CD4-positive, alpha-beta T cell treated with Interleukin-2 at 100 ng/mL for 4 hours (primary cell): ENCODE data around the gene CNPY4.

Experiments
- DNase-seq: peaks from one replicate; pipeline ENCODE4 v3.0.0-alpha.2; 2020; ENCODE audit warnings: low spot score

The CNPY4 gene

GRCh38 chr7:100119072-100119969 lies at the start of gene CNPY4, which contains the start of gene TAF6:
Gene CNPY4 (plus strand): TSS chr7:100119634. CDS start chr7:100119745, 111 bp downstream.
Gene TAF6 (minus strand): TSS chr7:100119358. CDS start chr7:100114209, 5,149 bp downstream.
- peak; percentile 97 for DNase-seq

GRCh38 chr7:100069991-100070390 lies 49.4 kb upstream of the CNPY4 start:
- no peak for DNase-seq

GRCh38 chr7:100071018-100071723 lies 48.3 kb upstream of the CNPY4 start:
- no peak for DNase-seq

GRCh38 chr7:100072462-100072861 lies 47.0 kb upstream of the CNPY4 start:
- DNase-seq: no peak

- DNase-seq: no peak
These were observed 44.6 kb upstream of the CNPY4 start for GRCh38 chr7:100074841-100075240.

- no peak for DNase-seq
These were observed 44.0 kb upstream of the CNPY4 start for GRCh38 chr7:100075418-100075817.

GRCh38 chr7:100077205-100077604 lies 42.2 kb upstream of the CNPY4 start:
- no peak for DNase-seq

GRCh38 chr7:100079024-100079560 lies 40.3 kb upstream of the CNPY4 start:
- no peak for DNase-seq

- no peak for DNase-seq
These were observed 38.4 kb upstream of the CNPY4 start for GRCh38 chr7:100080907-100081534.

GRCh38 chr7:100081535-100082102 lies 37.8 kb upstream of the CNPY4 start, which contains the start of gene ZNF3:
Gene ZNF3 (minus strand): TSS chr7:100081723. CDS start chr7:100077357, 4,366 bp downstream.
- DNase-seq: peak; percentile 100

GRCh38 chr7:100082978-100083377 lies 36.5 kb upstream of the CNPY4 start:
- DNase-seq: no peak

- DNase-seq: no peak
These were observed 33.9 kb upstream of the CNPY4 start for GRCh38 chr7:100085515-100085914.

- no peak for DNase-seq
These were observed 32.2 kb upstream of the CNPY4 start for GRCh38 chr7:100087055-100087750.

GRCh38 chr7:100088095-100088620 lies 31.3 kb upstream of the CNPY4 start:
- DNase-seq: no peak

- DNase-seq: peak; percentile 85
These were observed 30.6 kb upstream of the CNPY4 start, which contains the start of gene COPS6 for GRCh38 chr7:100088621-100089457. Gene COPS6 (plus strand): TSS chr7:100088969. CDS start chr7:100088991, 22 bp downstream.

GRCh38 chr7:100089458-100090196 lies 29.8 kb upstream of the CNPY4 start:
- no peak for DNase-seq

GRCh38 chr7:100090527-100091410 lies 28.7 kb upstream of the CNPY4 start:
- DNase-seq: no peak
